Measurements from ENCODE around the gene HP.

DNA sequence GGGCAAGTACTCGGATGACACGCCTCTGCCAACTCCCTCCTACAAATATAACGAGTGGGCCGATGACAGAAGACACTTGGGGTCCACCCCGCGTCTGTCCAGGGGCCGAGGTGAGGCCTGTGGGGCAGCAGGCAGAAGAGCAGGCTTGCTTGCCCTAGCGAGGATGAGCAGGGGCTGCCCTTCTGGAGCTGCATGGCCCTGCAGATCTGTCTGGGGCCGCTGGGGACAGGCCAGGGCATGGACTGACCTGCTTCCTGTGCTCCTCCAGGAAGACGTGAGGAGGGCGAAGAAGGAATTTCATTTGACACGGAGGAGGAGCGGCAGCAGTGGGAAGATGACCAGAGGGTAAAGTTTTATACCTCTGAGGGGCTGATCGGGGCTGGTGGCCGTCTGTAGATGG lies 44.6 kb downstream of the HP start:
- TF ChIP-seq, protein P1, sequence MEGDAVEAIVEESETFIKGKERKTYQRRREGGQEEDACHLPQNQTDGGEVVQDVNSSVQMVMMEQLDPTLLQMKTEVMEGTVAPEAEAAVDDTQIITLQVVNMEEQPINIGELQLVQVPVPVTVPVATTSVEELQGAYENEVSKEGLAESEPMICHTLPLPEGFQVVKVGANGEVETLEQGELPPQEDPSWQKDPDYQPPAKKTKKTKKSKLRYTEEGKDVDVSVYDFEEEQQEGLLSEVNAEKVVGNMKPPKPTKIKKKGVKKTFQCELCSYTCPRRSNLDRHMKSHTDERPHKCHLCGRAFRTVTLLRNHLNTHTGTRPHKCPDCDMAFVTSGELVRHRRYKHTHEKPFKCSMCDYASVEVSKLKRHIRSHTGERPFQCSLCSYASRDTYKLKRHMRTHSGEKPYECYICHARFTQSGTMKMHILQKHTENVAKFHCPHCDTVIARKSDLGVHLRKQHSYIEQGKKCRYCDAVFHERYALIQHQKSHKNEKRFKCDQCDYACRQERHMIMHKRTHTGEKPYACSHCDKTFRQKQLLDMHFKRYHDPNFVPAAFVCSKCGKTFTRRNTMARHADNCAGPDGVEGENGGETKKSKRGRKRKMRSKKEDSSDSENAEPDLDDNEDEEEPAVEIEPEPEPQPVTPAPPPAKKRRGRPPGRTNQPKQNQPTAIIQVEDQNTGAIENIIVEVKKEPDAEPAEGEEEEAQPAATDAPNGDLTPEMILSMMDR (conservative IDR thresholded peaks at IDR 0.05; ENCODE audit: low read depth, low read length) = no peak
- TF ChIP-seq EZH2 (IDR thresholded peaks at IDR 0.05; ENCODE audit: low read length, unreplicated experiment) = no peak
- TF ChIP-seq EZH2phosphoT487 (IDR thresholded peaks at IDR 0.05; ENCODE audit: borderline replicate concordance, low read length) = no peak

Measured in PC-3 (cell line).